Kidney (tissue), 14 donors: ENCODE results near the gene MAPK7. TPM values are rescaled to one million over a fixed set of nuclear protein-coding genes. Genes with fewer than 3 reads are reported as not detected.

Experiments
- DNase-seq, 5 donors: peaks; one replicate each; pipeline ENCODE4 v3.0.0-alpha.2; 2013 to 2020
- FAIRE-seq: peaks from 2 replicates; lab custom pipeline; 2012; peaks lifted over from hg19 to GRCh38; lab: Jason Lieb, UNC
- H3K27ac ChIP-seq, 2 donors: one replicate each; pipeline ENCODE4 v1.7.0; 2013; ENCODE audit warnings: low read depth in 2 of 2, low read length in 2 of 2, inconsistent platforms in 1 of 2
- H3K27me3 ChIP-seq: one replicate; pipeline ENCODE4 v1.7.1; 2013; ENCODE audit warnings: low read length, inconsistent platforms; ENCODE audit not compliant: control insufficient read depth, insufficient read depth
- H3K36me3 ChIP-seq, 3 donors: one replicate each; pipeline versions ENCODE4 v1.7.0 to v1.7.1; 2013; ENCODE audit warnings: low read length in 3 of 3, control low read depth in 1 of 3, inconsistent platforms in 1 of 3; ENCODE audit not compliant: insufficient read depth in 3 of 3, control insufficient read depth in 2 of 3
- H3K4me1 ChIP-seq, 3 donors: one replicate each; pipeline versions ENCODE4 v1.7.0 to v1.7.1; 2013; ENCODE audit warnings: low read length in 3 of 3, inconsistent platforms in 1 of 3, low read depth in 1 of 3; ENCODE audit not compliant: control insufficient read depth in 2 of 3, insufficient read depth in 2 of 3
- H3K4me3 ChIP-seq, 3 donors: one replicate each; pipeline versions ENCODE4 v1.7.0 to v1.8.1; 2013; ENCODE audit warnings: low read length in 3 of 3, control low read depth in 1 of 3, inconsistent platforms in 1 of 3
- H3K9ac ChIP-seq, 3 donors: one replicate each; pipeline versions ENCODE4 v1.7.0 to v1.7.1; 2013; ENCODE audit warnings: low read length in 3 of 3, control low read depth in 1 of 3, inconsistent platforms in 1 of 3
- H3K9me3 ChIP-seq, 3 donors: one replicate each; pipeline versions ENCODE4 v1.7.0 to v1.7.1; 2013; ENCODE audit warnings: low read length in 3 of 3, control low read depth in 1 of 3, inconsistent platforms in 1 of 3; ENCODE audit not compliant: control insufficient read depth in 2 of 3, insufficient read depth in 1 of 3
- CTCF ChIP-seq: IDR thresholded peaks from 3 replicates; pipeline ENCODE4 v1.5.1; 2012; ENCODE audit warnings: mild to moderate bottlenecking, moderate library complexity, borderline replicate concordance; ENCODE audit not compliant: insufficient read depth; ENCODE audit errors: extremely low read depth
- intact Hi-C: fragments of 100-400 bp; cut with DNase I; formaldehyde crosslinking; loops from one replicate; pipeline ENCODE4 v1.11.1; 2022
- polyA plus RNA-seq: library from polyadenylated mRNA; stranded (reverse); fragments of 350-450 nt; fragmentation: Illumina TruSeq; extraction: RNeasy Lipid Tissue Mini Kit (QIAGEN cat#74804); gene quantifications from one replicate; pipeline ENCODE4 v1.2.3, GENCODE V29; 2014; ENCODE audit warnings: low read depth, low replicate concordance; ENCODE audit not compliant: insufficient read depth
- total RNA-seq: library from RNA; stranded (reverse); fragmentation: NEBNext Ultra II Directional; extraction: Animal tissue kit (Norgen Biotek cat#: 25700); gene quantifications from one replicate; pipeline ENCODE4 v1.2.1, GENCODE V29; 2021
- donor health status: control.
- donor health status: control.
- donor health status: control.
- donor health status: control.
- donor health status: control.
- donor health status: DM: yes; HTN: yes; CAD: no.
- donor health status: Normal renal cell carcinoma (clear cell type).

Gene MAPK7
- total and polyA plus RNA-seq, 2 donors from 2014 or later: 7.1 to 36.7 TPM

GRCh38 chr17:19379361-19380065, 1.2 kb downstream of the MAPK7 start:
- TF ChIP-seq CTCF: no peak
- Histone ChIP-seq H3K4me1 (peaks cover 0 to 16% (median 0%) of the 10 kb centered on the region in 3 donors), H3K9me3 (no peaks in the 10 kb centered on the region), H3K36me3 (peaks cover 10 to 30% (median 21%) of the 10 kb centered on the region in 3 donors), H3K27me3 (no peaks in the 10 kb centered on the region), H3K27ac (no peak overlapping the region), H3K9ac (peak overlapping the region in 2 of 3 donors; percentile 26 to 76), H3K4me3 (peak overlapping the region; percentile 54 to 77 (median 68))
- DNase-seq: peak in 2 of 5 donors; percentile 47 to 60
- intact Hi-C loops: no loop called here
- FAIRE-seq: no peak

GRCh38 chr17:19380481-19381301, 2.4 kb downstream of the MAPK7 start:
- H3K4me1 ChIP-seq: peaks cover 0 to 25% (median 0%) of the 10 kb centered on the region in 3 donors

GRCh38 chr17:19381361-19381740, 3.1 kb downstream of the MAPK7 start:
- Histone ChIP-seq H3K27me3 (no peaks in the 10 kb centered on the region), H3K9me3 (no peaks in the 10 kb centered on the region), H3K4me3 (no peak overlapping the region), H3K27ac (no peak overlapping the region), H3K4me1 (peaks cover 0 to 27% (median 0%) of the 10 kb centered on the region in 3 donors), H3K9ac (no peak overlapping the region), H3K36me3 (peaks cover 10 to 30% (median 21%) of the 10 kb centered on the region in 3 donors)
- no peak for FAIRE-seq
- DNase-seq: peak in 2 of 5 donors; percentile 31 to 70
- TF ChIP-seq CTCF: no peak
- intact Hi-C loops: no loop called here

More at GRCh38 chr17:19380481-19381301, 2.4 kb downstream of the MAPK7 start:
- intact Hi-C loops: no loop called here
- Histone ChIP-seq H3K4me3 (no peak overlapping the region), H3K9ac (no peak overlapping the region), H3K9me3 (no peaks in the 10 kb centered on the region), H3K27ac (no peak overlapping the region), H3K36me3 (peaks cover 10 to 30% (median 21%) of the 10 kb centered on the region in 3 donors), H3K27me3 (no peaks in the 10 kb centered on the region)
- no peak for TF ChIP-seq CTCF
- FAIRE-seq (no peak), DNase-seq (peak in 2 of 5 donors; percentile 51 to 67)
